Sigmoid colon (tissue), 7 donors: ENCODE data around the gene SLAMF7. TPM values are rescaled to one million over a fixed set of nuclear protein-coding genes. Genes with fewer than 3 reads are reported as not detected.

Experiments
- DNase-seq: peaks from one replicate; pipeline ENCODE4 v3.0.0-alpha.2; 2019
- H3K27ac ChIP-seq, 4 donors: fragments of 200-600 bp; sonication (generic); one replicate each; pipeline ENCODE4 v1.5.1; 2016 to 2019; ENCODE audit warnings: mild to moderate bottlenecking in 1 of 4
- H3K27me3 ChIP-seq, 3 donors: fragments of 200-600 bp; sonication (generic); one replicate each; pipeline ENCODE4 v1.5.1; 2019; ENCODE audit warnings: mild to moderate bottlenecking in 1 of 3
- H3K36me3 ChIP-seq, 4 donors: fragments of 200-600 bp; sonication (generic); one replicate each; pipeline ENCODE4 v1.5.1; 2016 to 2019
- H3K4me1 ChIP-seq, 4 donors: fragments of 200-600 bp; sonication (generic); one replicate each; pipeline ENCODE4 v1.5.1; 2017 to 2019
- H3K4me3 ChIP-seq, 4 donors: fragments of 200-600 bp; sonication (generic); one replicate each; pipeline ENCODE4 v1.5.1; 2017 to 2019; ENCODE audit warnings: mild to moderate bottlenecking in 2 of 4, moderate library complexity in 1 of 4
- H3K9me3 ChIP-seq, 4 donors: fragments of 200-600 bp in 3 of 4; sonication (generic) in 3 of 4; one replicate each; pipeline versions ENCODE4 v1.5.1 to v1.6.1; 2013 to 2019
- EP300 ChIP-seq, 4 donors: sonication (generic); formaldehyde crosslinking; IDR thresholded peaks; one replicate each; pipeline ENCODE4 v1.6.1; 2017; ENCODE audit warnings: antibody characterized with exemption in 4 of 4
- POLR2A ChIP-seq, 2 donors: fragments of 450-650 bp; IDR thresholded peaks; one replicate each; pipeline ENCODE4 v1.6.1; 2016; ENCODE audit warnings: antibody characterized with exemption in 2 of 2, mild to moderate bottlenecking in 2 of 2, moderate library complexity in 2 of 2
- POLR2AphosphoS5 ChIP-seq, 4 donors: sonication (generic); formaldehyde crosslinking; IDR thresholded peaks; one replicate each; pipeline ENCODE4 v1.6.1; 2017; ENCODE audit warnings: antibody characterized with exemption in 4 of 4
- WGBS, 2 donors: extraction: QIAGEN DNeasy Blood & Tissue Kit; methylation state at CpG; one replicate each; pipeline ENCODE4 v1.1.7; 2013; 5-methylcytosine and 5-hydroxymethylcytosine counted together
- intact Hi-C: fragments of 100-400 bp; cut with DNase I; formaldehyde crosslinking; loops from one replicate; pipeline ENCODE4 v1.15.1; 2023
- polyA plus RNA-seq, 3 donors: library from polyadenylated mRNA; stranded (reverse); fragments of 200-250 nt; gene quantifications; one replicate each; pipeline ENCODE4 v1.2.3, GENCODE V29; 2013
- total RNA-seq, 4 donors: library from RNA; depleted of rRNA; stranded (reverse); fragments of >200 nt; gene quantifications; one replicate each; pipeline ENCODE4 v1.1.0, GENCODE V29; 2016
- TF ChIP-seq, protein P1 (sequence below), 4 experiments: fragments of 450-650 bp in 3 of 4; fragments of 200-600 bp in 1 of 4; IDR thresholded peaks; one replicate each; pipeline ENCODE4 v1.5.1; 2016 to 2019; ENCODE audit warnings: antibody characterized with exemption in 4 of 4, mild to moderate bottlenecking in 3 of 4, moderate library complexity in 2 of 4
- donor health status: healthy with polysubstance abuse.
- donor health status: Bipolar disorder and iron deficiency.
- donor health status: healthy.

The SLAMF7 gene
- total and polyA plus RNA-seq, 7 donors: 0.16 to 31.0 (median 2.2) TPM; not detected in 1

GRCh38 chr1:160797271-160797709 is 58.2 kb downstream of the SLAMF7 start:
- TF ChIP-seq, protein P1, sequence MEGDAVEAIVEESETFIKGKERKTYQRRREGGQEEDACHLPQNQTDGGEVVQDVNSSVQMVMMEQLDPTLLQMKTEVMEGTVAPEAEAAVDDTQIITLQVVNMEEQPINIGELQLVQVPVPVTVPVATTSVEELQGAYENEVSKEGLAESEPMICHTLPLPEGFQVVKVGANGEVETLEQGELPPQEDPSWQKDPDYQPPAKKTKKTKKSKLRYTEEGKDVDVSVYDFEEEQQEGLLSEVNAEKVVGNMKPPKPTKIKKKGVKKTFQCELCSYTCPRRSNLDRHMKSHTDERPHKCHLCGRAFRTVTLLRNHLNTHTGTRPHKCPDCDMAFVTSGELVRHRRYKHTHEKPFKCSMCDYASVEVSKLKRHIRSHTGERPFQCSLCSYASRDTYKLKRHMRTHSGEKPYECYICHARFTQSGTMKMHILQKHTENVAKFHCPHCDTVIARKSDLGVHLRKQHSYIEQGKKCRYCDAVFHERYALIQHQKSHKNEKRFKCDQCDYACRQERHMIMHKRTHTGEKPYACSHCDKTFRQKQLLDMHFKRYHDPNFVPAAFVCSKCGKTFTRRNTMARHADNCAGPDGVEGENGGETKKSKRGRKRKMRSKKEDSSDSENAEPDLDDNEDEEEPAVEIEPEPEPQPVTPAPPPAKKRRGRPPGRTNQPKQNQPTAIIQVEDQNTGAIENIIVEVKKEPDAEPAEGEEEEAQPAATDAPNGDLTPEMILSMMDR (IDR thresholded peaks at IDR 0.05): no peak
- TF ChIP-seq POLR2A (IDR thresholded peaks at IDR 0.05) (no peak), POLR2AphosphoS5 (IDR thresholded peaks at IDR 0.05) (no peak)
- Histone ChIP-seq H3K27ac (no peak overlapping the region), H3K9me3 (no peaks in the 10 kb centered on the region), H3K36me3 (no peaks in the 10 kb centered on the region), H3K4me3 (no peak overlapping the region), H3K4me1 (no peaks in the 10 kb centered on the region), H3K27me3 (no peaks in the 10 kb centered on the region)
- intact Hi-C loops: no loop called here
- 58 to 83% methylated on average over 3 of the region's 3 CpGs for WGBS, 2 donors
- no peak for DNase-seq

- Histone ChIP-seq H3K4me1 (no peaks in the 10 kb centered on the region), H3K36me3 (no peaks in the 10 kb centered on the region), H3K9me3 (no peaks in the 10 kb centered on the region), H3K27me3 (no peaks in the 10 kb centered on the region), H3K27ac (no peak overlapping the region), H3K4me3 (no peak overlapping the region)
- DNase-seq: no peak
- WGBS, 2 donors: 37 to 42% methylated on average over 4 of the region's 4 CpGs
- intact Hi-C loops: no loop called here
- TF ChIP-seq POLR2AphosphoS5 (IDR thresholded peaks at IDR 0.05) (no peak), POLR2A (IDR thresholded peaks at IDR 0.05) (no peak), EP300 (IDR thresholded peaks at IDR 0.05) (no peak)
- TF ChIP-seq, protein P1 (IDR thresholded peaks at IDR 0.05): no peak
Observed at GRCh38 chr1:160797861-160798273, 58.8 kb downstream of the SLAMF7 start.

DNA sequence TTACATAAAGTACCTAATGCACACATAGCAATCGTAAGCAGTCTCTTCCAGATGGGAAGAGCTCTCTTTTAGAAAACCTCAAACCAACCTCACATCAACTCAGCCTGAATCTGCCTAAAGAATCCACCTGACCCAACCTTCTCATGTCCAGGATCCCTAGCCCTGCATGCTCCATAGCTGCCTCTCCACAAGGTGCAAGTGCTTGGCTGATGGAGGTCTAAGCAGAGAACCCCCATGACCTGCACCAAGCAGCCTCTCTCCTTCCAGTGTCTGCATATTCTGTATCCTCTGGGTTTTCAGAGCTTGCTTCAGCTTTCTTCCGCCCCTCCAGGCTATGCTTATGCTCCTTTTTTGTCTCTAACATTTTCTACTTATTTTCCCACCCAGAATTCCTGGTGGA is 59.4 kb downstream of the SLAMF7 start:
- no peak for TF ChIP-seq POLR2A (IDR thresholded peaks at IDR 0.05)
- no peak for TF ChIP-seq EP300 (IDR thresholded peaks at IDR 0.05)
- TF ChIP-seq POLR2AphosphoS5 (IDR thresholded peaks at IDR 0.05): no peak
- TF ChIP-seq, protein P1 (IDR thresholded peaks at IDR 0.05): no peak
- Histone ChIP-seq H3K36me3 (no peaks in the 10 kb centered on the region), H3K4me3 (no peak overlapping the region), H3K4me1 (no peaks in the 10 kb centered on the region), H3K27ac (no peak overlapping the region), H3K27me3 (no peaks in the 10 kb centered on the region), H3K9me3 (no peaks in the 10 kb centered on the region)
- no peak for DNase-seq
- intact Hi-C loops: no loop called here
- 73 to 90% methylated on average over 2 of the region's 2 CpGs for WGBS, 2 donors

GRCh38 chr1:160799641-160800040 is 60.6 kb downstream of the SLAMF7 start:
- Histone ChIP-seq H3K36me3 (no peaks in the 10 kb centered on the region), H3K27ac (no peak overlapping the region), H3K4me3 (no peak overlapping the region), H3K4me1 (no peaks in the 10 kb centered on the region), H3K27me3 (no peaks in the 10 kb centered on the region), H3K9me3 (no peaks in the 10 kb centered on the region)
- 92 to 96% methylated on average over 5 of the region's 5 CpGs for WGBS, 2 donors
- no peak for TF ChIP-seq EP300 (IDR thresholded peaks at IDR 0.05)
- no peak for TF ChIP-seq POLR2AphosphoS5 (IDR thresholded peaks at IDR 0.05)
- no peak for TF ChIP-seq POLR2A (IDR thresholded peaks at IDR 0.05)
- TF ChIP-seq, protein P1 (IDR thresholded peaks at IDR 0.05): no peak
- intact Hi-C loops: no loop called here
- no peak for DNase-seq

DNA sequence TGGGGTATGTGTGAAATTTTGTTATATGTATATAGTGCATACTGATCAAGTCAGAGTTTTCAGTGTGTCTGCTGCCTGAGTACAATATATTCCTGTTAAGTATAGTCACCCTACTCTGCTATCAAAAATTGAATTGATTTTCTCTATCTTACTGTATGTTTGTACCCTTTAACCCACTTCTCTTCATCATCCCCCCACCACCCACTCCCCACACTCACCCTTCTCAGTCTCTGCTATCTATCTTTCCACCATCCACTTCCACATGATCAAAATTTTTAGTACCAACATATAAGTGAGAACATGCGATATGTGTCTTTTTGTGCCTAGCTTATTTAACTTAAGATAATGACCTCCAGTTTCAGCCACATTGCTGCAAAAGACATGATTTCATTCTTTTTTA is 61.1 kb downstream of the SLAMF7 start:
- Histone ChIP-seq H3K36me3 (no peaks in the 10 kb centered on the region), H3K27ac (no peak overlapping the region), H3K27me3 (no peaks in the 10 kb centered on the region), H3K9me3 (no peaks in the 10 kb centered on the region), H3K4me1 (no peaks in the 10 kb centered on the region), H3K4me3 (no peak overlapping the region)
- 82 to 99% methylated on average over 1 of the region's 1 CpG for WGBS, 2 donors
- no peak for DNase-seq
- intact Hi-C loops: no loop called here
- TF ChIP-seq POLR2AphosphoS5 (IDR thresholded peaks at IDR 0.05) (no peak), POLR2A (IDR thresholded peaks at IDR 0.05) (no peak)
